CD14-positive monocyte (primary cell): ENCODE results near the gene PFKL. TPM values are rescaled to one million over a fixed set of nuclear protein-coding genes. Genes with fewer than 3 reads are reported as not detected.

ENCODE experiments used
- DNase-seq, 3 donors: peaks; one replicate each; pipeline ENCODE4 v3.0.0-alpha.2; 2011 to 2022
- H2AFZ ChIP-seq: 2 replicates; pipeline ENCODE4 v1.6.0; 2012; ENCODE audit warnings: mild to moderate bottlenecking, low read depth, low read length, inconsistent platforms; ENCODE audit not compliant: insufficient read depth, poor library complexity, severe bottlenecking
- H3K27ac ChIP-seq, 2 donors: 1 replicate in 1 of 2; 2 replicates in 1 of 2; pipeline ENCODE4 v1.5.1; 2012 to 2013; ENCODE audit warnings: low read length in 2 of 2, control low read depth in 1 of 2, inconsistent platforms in 1 of 2, low read depth in 1 of 2, mild to moderate bottlenecking in 1 of 2
- H3K27me3 ChIP-seq, 2 donors: one replicate each; pipeline versions ENCODE4 v1.6.0 to v1.6.1; 2011 to 2013; ENCODE audit warnings: low read length in 2 of 2; ENCODE audit not compliant: control insufficient read depth in 2 of 2, insufficient read depth in 2 of 2
- H3K36me3 ChIP-seq, 2 donors: replicated peaks in 1 of 2; 1 replicate in 1 of 2; 2 replicates in 1 of 2; pipeline versions ENCODE4 v1.5.1 to v1.6.1; 2012 to 2013; ENCODE audit warnings: low read length in 2 of 2, control low read depth in 1 of 2, inconsistent platforms in 1 of 2, mild to moderate bottlenecking in 1 of 2; ENCODE audit not compliant: insufficient read depth in 2 of 2, control insufficient read depth in 1 of 2
- H3K4me1 ChIP-seq, 2 donors: 1 replicate in 1 of 2; 2 replicates in 1 of 2; pipeline versions ENCODE4 v1.5.1 to v1.6.1; 2012 to 2013; ENCODE audit warnings: low read length in 2 of 2, control low read depth in 1 of 2, inconsistent platforms in 1 of 2, mild to moderate bottlenecking in 1 of 2, moderate library complexity in 1 of 2; ENCODE audit not compliant: insufficient read depth in 2 of 2, control insufficient read depth in 1 of 2
- H3K4me2 ChIP-seq: replicated peaks from 2 replicates; pipeline ENCODE3; 2012; ENCODE audit warnings: low read length, moderate library complexity, mild to moderate bottlenecking; ENCODE audit not compliant: poor library complexity, severe bottlenecking; ENCODE audit errors: extremely low read depth
- H3K4me3 ChIP-seq, 3 experiments: fragments of 200-600 bp in 1 of 3; sonication (generic) in 1 of 3; replicated peaks in 1 of 3; 1 replicate in 2 of 3; 2 replicates in 1 of 3; pipeline ENCODE4 v1.5.1; 2011 to 2013; ENCODE audit warnings: low read length in 3 of 3, mild to moderate bottlenecking in 3 of 3, control low read depth in 2 of 3, low read depth in 2 of 3, inconsistent platforms in 1 of 3, moderate library complexity in 1 of 3
- H3K79me2 ChIP-seq: 2 replicates; pipeline ENCODE4 v1.6.0; 2012; ENCODE audit warnings: mild to moderate bottlenecking, control low read depth, inconsistent platforms, low read length, moderate library complexity; ENCODE audit not compliant: insufficient read depth
- H3K9ac ChIP-seq: 2 replicates; pipeline ENCODE4 v1.6.0; 2017; ENCODE audit warnings: low read length, mild to moderate bottlenecking; ENCODE audit not compliant: insufficient read depth, poor library complexity, severe bottlenecking
- H3K9me3 ChIP-seq, 2 donors: replicated peaks in 1 of 2; 1 replicate in 1 of 2; 2 replicates in 1 of 2; pipeline versions ENCODE4 v1.5.1 to v1.6.1; 2012 to 2013; ENCODE audit warnings: low read length in 2 of 2, control low read depth in 1 of 2; ENCODE audit not compliant: control insufficient read depth in 1 of 2, insufficient read depth in 1 of 2
- H4K20me1 ChIP-seq: 2 replicates; pipeline ENCODE4 v1.6.0; 2012; ENCODE audit warnings: mild to moderate bottlenecking, low read length, control low read depth, moderate library complexity; ENCODE audit not compliant: insufficient read depth
- H3K27ac Mint-ChIP-seq, 7 donors: one replicate each; pipeline ENCODE4 v1.8.0; 2020; ENCODE audit warnings: mild to moderate bottlenecking in 7 of 7, mixed read lengths in 7 of 7, moderate library complexity in 6 of 7, inconsistent platforms in 2 of 7
- H3K27me3 Mint-ChIP-seq, 3 donors: one replicate each; pipeline ENCODE4 v1.8.0; 2021 to 2022; ENCODE audit warnings: low read depth in 3 of 3, mild to moderate bottlenecking in 3 of 3, mixed read lengths in 3 of 3, moderate library complexity in 3 of 3, inconsistent platforms in 1 of 3
- H3K36me3 Mint-ChIP-seq, 2 donors: one replicate each; pipeline ENCODE4 v1.8.0; 2020; ENCODE audit warnings: mixed read lengths in 2 of 2, inconsistent platforms in 1 of 2, mild to moderate bottlenecking in 1 of 2
- H3K4me1 Mint-ChIP-seq: one replicate; pipeline ENCODE4 v1.8.0; 2020; ENCODE audit warnings: mild to moderate bottlenecking, mixed read lengths
- H3K4me3 Mint-ChIP-seq, 2 donors: one replicate each; pipeline ENCODE4 v1.8.0; 2020; ENCODE audit warnings: mild to moderate bottlenecking in 2 of 2, mixed read lengths in 2 of 2, moderate library complexity in 1 of 2
- H3K9me3 Mint-ChIP-seq, 7 donors: one replicate each; pipeline ENCODE4 v1.8.0; 2020 to 2022; ENCODE audit warnings: mixed read lengths in 7 of 7, mild to moderate bottlenecking in 6 of 7, moderate library complexity in 6 of 7, inconsistent platforms in 2 of 7
- CTCF ChIP-seq: fragments of 200-600 bp; IDR thresholded peaks from one replicate; pipeline ENCODE4 v1.8.0; 2022; ENCODE audit warnings: antibody characterized with exemption, mild to moderate bottlenecking
- WGBS: methylation state at CpG from one replicate; pipeline ENCODE4 v1.1.5; 2013; ENCODE audit warnings: missing lambda C conversion rate; ENCODE audit not compliant: insufficient coverage; 5-methylcytosine and 5-hydroxymethylcytosine counted together
- intact Hi-C, 2 donors: fragments of 100-400 bp; cut with micrococcal nuclease; formaldehyde crosslinking; loops; one replicate each; pipeline versions ENCODE4 v1.15.0 to v1.15.1; 2023
- polyA plus RNA-seq, 3 donors: library from polyadenylated mRNA; depleted of rRNA in 1 of 3; unstranded in 2 of 3; stranded (reverse) in 1 of 3; fragments of 300-500 nt in 2 of 3; fragments of >200 nt in 1 of 3; fragmentation: Illumina TruSeq in 2 of 3; gene quantifications; 1 replicate in 2 of 3; 2 replicates in 1 of 3; pipeline ENCODE4 v1.2.3, GENCODE V29; 2012 to 2021

The PFKL gene
- polyA plus RNA-seq, 3 donors = 105 to 133 (median 113) TPM

DNA sequence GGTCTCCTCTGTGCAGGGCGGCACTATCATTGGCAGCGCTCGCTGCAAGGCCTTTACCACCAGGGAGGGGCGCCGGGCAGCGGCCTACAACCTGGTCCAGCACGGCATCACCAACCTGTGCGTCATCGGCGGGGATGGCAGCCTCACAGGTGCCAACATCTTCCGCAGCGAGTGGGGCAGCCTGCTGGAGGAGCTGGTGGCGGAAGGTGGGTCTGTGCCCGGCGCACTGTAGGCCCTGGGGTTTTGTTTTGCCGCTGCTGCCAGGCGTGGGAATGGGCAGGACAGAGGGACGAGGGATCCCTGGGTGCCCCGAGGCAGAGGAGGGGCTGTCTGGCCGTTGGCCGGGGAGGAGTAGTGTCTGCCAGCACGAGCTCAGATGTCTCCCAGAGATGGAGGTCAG is 12.2 kb downstream of the PFKL start:
- Histone ChIP-seq H3K79me2 (peaks cover 5% of the 10 kb centered on the region), H2AFZ (no peak overlapping the region), H3K9ac (no peak overlapping the region), H4K20me1 (peaks cover 74% of the 10 kb centered on the region), H3K4me1 (no peaks in the 10 kb centered on the region), H3K4me2 (no peak overlapping the region), H3K27ac (no peak overlapping the region), H3K9me3 (no peaks in the 10 kb centered on the region), H3K4me3 (no peak overlapping the region), H3K36me3 (peaks cover 86 to 95% of the 10 kb centered on the region in 2 donors), H3K27me3 (no peaks in the 10 kb centered on the region)
- Mint-ChIP-seq H3K4me3 (no peak overlapping the region), H3K36me3 (peaks cover 49 to 79% of the 10 kb centered on the region in 2 donors), H3K27ac (peak overlapping the region in 1 of 7 donors; percentile 55), H3K9me3 (no peaks in the 10 kb centered on the region), H3K4me1 (no peaks in the 10 kb centered on the region), H3K27me3 (peaks cover 0 to 2% (median 0%) of the 10 kb centered on the region in 3 donors)
- WGBS = over 99% methylated on average over 22 of the region's 22 CpGs
- no peak for DNase-seq
- no peak for TF ChIP-seq CTCF
- intact Hi-C loops = no loop called here

DNA sequence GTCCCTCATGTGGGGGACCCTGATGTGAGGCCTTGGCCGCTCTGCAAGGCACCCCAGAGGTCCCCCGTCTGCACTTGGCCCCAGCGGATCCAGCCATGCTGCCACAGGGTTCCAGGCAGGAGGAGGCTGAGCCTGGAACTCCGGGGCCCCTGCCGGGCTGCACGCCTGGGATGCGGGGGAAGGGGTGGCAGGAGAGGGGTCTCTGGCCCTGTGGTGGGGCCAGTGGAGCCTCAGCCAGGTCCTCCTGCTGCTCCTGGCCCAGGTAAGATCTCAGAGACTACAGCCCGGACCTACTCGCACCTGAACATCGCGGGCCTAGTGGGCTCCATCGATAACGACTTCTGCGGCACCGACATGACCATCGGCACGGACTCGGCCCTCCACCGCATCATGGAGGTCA is 12.9 kb downstream of the PFKL start:
- H3K9me3 ChIP-seq = no peaks in the 10 kb centered on the region
- no peaks in the 10 kb centered on the region for H3K4me1 ChIP-seq
- intact Hi-C loops = no loop called here
- Mint-ChIP-seq H3K27me3 (peaks cover 0 to 2% (median 0%) of the 10 kb centered on the region in 3 donors), H3K9me3 (no peaks in the 10 kb centered on the region), H3K4me1 (no peaks in the 10 kb centered on the region), H3K4me3 (no peak overlapping the region), H3K36me3 (peaks cover 43 to 79% of the 10 kb centered on the region in 2 donors), H3K27ac (peak overlapping the region in 1 of 7 donors; percentile 68)
- H2AFZ ChIP-seq = no peak overlapping the region
- 97% methylated on average over 19 of the region's 19 CpGs for WGBS
- no peaks in the 10 kb centered on the region for H3K27me3 ChIP-seq
- H3K4me3 ChIP-seq = no peak overlapping the region
- no peaks in the 10 kb centered on the region for H3K79me2 ChIP-seq
- H3K36me3 ChIP-seq = peaks cover 86 to 95% of the 10 kb centered on the region in 2 donors
- peaks cover 68% of the 10 kb centered on the region for H4K20me1 ChIP-seq
- DNase-seq = no peak
- H3K9ac ChIP-seq = no peak overlapping the region
- H3K4me2 ChIP-seq = no peak overlapping the region
- no peak for TF ChIP-seq CTCF
- H3K27ac ChIP-seq = no peak overlapping the region
